ENCODE data around the gene KRTAP5-8.

DNA sequence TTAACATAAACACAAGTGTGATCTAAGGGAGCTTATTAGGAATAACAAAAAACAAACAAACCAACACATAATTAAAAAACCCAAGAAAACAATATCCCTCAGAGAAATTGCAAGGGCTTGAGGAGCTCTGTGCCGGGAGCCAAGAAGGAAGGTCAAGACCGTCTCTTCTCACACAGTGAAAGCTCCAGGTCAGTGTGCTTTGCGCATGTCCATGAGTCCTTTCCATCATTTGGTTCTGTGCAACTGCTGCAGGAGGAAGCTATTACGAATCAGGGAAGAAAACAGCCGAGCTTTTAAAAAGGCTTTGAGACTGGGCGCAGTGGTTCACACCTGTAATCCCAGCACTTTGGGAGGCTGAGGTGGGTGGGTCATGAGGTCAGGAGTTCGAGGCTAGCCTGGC, 4.6 kb downstream of the KRTAP5-8 start:
- TF ChIP-seq POLR2A (IDR thresholded peaks at IDR 0.05; ENCODE audit: low read length) (no peak), GATA1 (IDR thresholded peaks at IDR 0.05; ENCODE audit: low read depth, low read length) (no peak)
